Hepatocyte (in vitro differentiated cells): ENCODE measurements around the gene FBXL13. TPM values are rescaled to one million over a fixed set of nuclear protein-coding genes. Genes with fewer than 3 reads are reported as not detected.
"Not testable (repeated sequence)": the region's sequence is repeated elsewhere in the genome, so short reads cannot be mapped to it uniquely, and the experiment has no call there.

Experiments used
- DNase-seq: peaks from one replicate; pipeline ENCODE4 v3.0.0-alpha.2; 2016; ENCODE audit warnings: low spot score
- H2AFZ ChIP-seq: fragments of 200-600 bp; sonication (generic); 2 replicates; pipeline ENCODE4 v1.6.0; 2016; ENCODE audit warnings: antibody characterized with exemption, mild to moderate bottlenecking
- H3K27ac ChIP-seq: fragments of 200-600 bp; sonication (generic); 2 replicates; pipeline ENCODE4 v1.5.1; 2016; ENCODE audit warnings: mild to moderate bottlenecking
- H3K27me3 ChIP-seq: fragments of 200-600 bp; sonication (generic); 2 replicates; pipeline ENCODE4 v1.6.1; 2016
- H3K36me3 ChIP-seq: fragments of 200-600 bp; sonication (generic); replicated peaks from 2 replicates; pipeline ENCODE4 v1.5.1; 2016; ENCODE audit warnings: low read depth; ENCODE audit not compliant: insufficient read depth
- H3K4me1 ChIP-seq: fragments of 200-600 bp; sonication (generic); 2 replicates; pipeline ENCODE4 v1.5.1; 2016; ENCODE audit warnings: mild to moderate bottlenecking, moderate library complexity; ENCODE audit not compliant: insufficient read depth
- H3K4me2 ChIP-seq: fragments of 200-600 bp; sonication (generic); 2 replicates; pipeline ENCODE4 v1.6.0; 2016
- H3K4me3 ChIP-seq: fragments of 200-600 bp; sonication (generic); 2 replicates; pipeline ENCODE4 v1.5.1; 2016; ENCODE audit warnings: mild to moderate bottlenecking
- H3K79me2 ChIP-seq: fragments of 200-600 bp; sonication (generic); 2 replicates; pipeline ENCODE4 v1.6.0; 2017; ENCODE audit warnings: mild to moderate bottlenecking
- H3K9me2 ChIP-seq: fragments of 200-600 bp; sonication (generic); replicated peaks from 2 replicates; pipeline ENCODE4 v1.6.0; 2017; ENCODE audit warnings: mild to moderate bottlenecking; ENCODE audit not compliant: insufficient read depth
- H3K9me3 ChIP-seq: fragments of 200-600 bp; sonication (generic); 2 replicates; pipeline ENCODE4 v1.5.1; 2016; ENCODE audit warnings: low read depth, mild to moderate bottlenecking
- H4K20me1 ChIP-seq: fragments of 200-600 bp; sonication (generic); 2 replicates; pipeline ENCODE4 v1.6.0; 2016; ENCODE audit warnings: mild to moderate bottlenecking; ENCODE audit not compliant: insufficient read depth, poor library complexity, severe bottlenecking
- EZH2 ChIP-seq: fragments of 200-600 bp; sonication (generic); IDR thresholded peaks from 2 replicates; pipeline ENCODE4 v1.6.1; 2016; ENCODE audit warnings: antibody characterized with exemption, mild to moderate bottlenecking, borderline replicate concordance
- EZH2phosphoT487 ChIP-seq: fragments of 200-600 bp; sonication (generic); IDR thresholded peaks from one replicate; pipeline ENCODE4 v1.6.1; 2018; ENCODE audit warnings: antibody characterized with exemption, mild to moderate bottlenecking, low read depth, moderate library complexity; ENCODE audit not compliant: unreplicated experiment, severe bottlenecking
- WGBS: methylation state at CpG from one replicate; pipeline ENCODE4 v1.1.6; 2016; ENCODE audit warnings: low lambda C conversion rate; ENCODE audit errors: missing lambda C conversion rate; 5-methylcytosine and 5-hydroxymethylcytosine counted together
- polyA plus RNA-seq: library from polyadenylated mRNA; unstranded; fragments of >200 nt; fragmentation: Nextera tagmentation; extraction: Ambion mirVana; gene quantifications from 2 replicates; pipeline ENCODE4 v1.2.1, GENCODE V29; 2016
- total RNA-seq: library from RNA; depleted of rRNA; stranded (reverse); fragments of >200 nt; gene quantifications from 2 replicates; pipeline ENCODE4 v1.2.3, GENCODE V29; 2014
- TF ChIP-seq, protein P1 (sequence below): fragments of 200-600 bp; sonication (generic); IDR thresholded peaks from 2 replicates; pipeline ENCODE4 v1.5.1; 2016; ENCODE audit warnings: antibody characterized with exemption, mild to moderate bottlenecking; ENCODE audit not compliant: poor library complexity

The FBXL13 gene
- total and polyA plus RNA-seq, 2 experiments from 2014 or later = 0.30 to 1.8 TPM

DNA sequence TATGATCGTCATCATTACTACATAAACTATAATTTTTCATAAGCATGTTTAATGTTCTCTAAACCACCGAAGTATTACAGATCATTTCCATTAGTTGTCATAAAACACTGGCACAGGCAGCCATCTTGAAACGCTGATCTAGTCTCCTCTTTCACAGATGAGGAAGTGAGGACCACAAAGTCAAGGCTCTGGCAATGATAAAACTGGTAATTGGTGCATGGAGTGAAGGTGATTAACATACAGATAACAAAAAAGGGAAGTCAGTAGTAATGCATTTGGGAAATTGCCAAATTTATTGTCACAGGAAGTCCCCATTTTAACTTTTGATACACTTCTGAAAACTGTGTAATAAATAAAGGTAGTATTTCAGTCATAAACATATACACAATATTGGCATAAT is 49.3 kb downstream of the FBXL13 start:
- Histone ChIP-seq H3K9me3 (no peaks in the 10 kb centered on the region), H3K79me2 (no peaks in the 10 kb centered on the region), H3K27ac (no peak overlapping the region), H3K36me3 (no peaks in the 10 kb centered on the region), H3K4me2 (no peak overlapping the region), H4K20me1 (no peaks in the 10 kb centered on the region), H3K9me2 (no peaks in the 10 kb centered on the region), H3K4me1 (no peaks in the 10 kb centered on the region), H2AFZ (no peak overlapping the region), H3K4me3 (no peak overlapping the region), H3K27me3 (no peaks in the 10 kb centered on the region)
- DNase-seq = no peak
- TF ChIP-seq EZH2 (no peak), EZH2phosphoT487 (no peak)
- TF ChIP-seq, protein P1, sequence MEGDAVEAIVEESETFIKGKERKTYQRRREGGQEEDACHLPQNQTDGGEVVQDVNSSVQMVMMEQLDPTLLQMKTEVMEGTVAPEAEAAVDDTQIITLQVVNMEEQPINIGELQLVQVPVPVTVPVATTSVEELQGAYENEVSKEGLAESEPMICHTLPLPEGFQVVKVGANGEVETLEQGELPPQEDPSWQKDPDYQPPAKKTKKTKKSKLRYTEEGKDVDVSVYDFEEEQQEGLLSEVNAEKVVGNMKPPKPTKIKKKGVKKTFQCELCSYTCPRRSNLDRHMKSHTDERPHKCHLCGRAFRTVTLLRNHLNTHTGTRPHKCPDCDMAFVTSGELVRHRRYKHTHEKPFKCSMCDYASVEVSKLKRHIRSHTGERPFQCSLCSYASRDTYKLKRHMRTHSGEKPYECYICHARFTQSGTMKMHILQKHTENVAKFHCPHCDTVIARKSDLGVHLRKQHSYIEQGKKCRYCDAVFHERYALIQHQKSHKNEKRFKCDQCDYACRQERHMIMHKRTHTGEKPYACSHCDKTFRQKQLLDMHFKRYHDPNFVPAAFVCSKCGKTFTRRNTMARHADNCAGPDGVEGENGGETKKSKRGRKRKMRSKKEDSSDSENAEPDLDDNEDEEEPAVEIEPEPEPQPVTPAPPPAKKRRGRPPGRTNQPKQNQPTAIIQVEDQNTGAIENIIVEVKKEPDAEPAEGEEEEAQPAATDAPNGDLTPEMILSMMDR = no peak
- 90% methylated on average over 3 of the region's 3 CpGs for WGBS

DNA sequence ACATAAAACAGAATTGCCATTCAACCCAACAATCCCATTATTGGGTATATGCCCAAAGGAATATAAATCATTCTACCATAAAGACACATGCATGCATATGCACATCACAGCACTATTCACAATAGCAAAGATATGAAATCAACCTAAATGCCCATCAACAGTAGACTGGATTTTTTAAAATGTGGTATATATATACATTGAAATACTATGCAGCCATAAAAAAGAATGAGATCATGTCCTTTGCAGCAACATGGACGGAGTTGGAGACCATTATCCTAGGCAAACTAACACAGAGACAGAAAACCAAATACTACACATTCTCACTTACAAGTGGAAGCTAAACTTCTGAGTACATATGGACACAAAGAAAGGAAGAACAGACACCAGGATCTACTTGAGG is 51.0 kb downstream of the FBXL13 start:
- H3K9me3 ChIP-seq, H2AFZ ChIP-seq, H4K20me1 ChIP-seq, H3K79me2 ChIP-seq, H3K9me2 ChIP-seq, H3K4me2 ChIP-seq, H3K4me1 ChIP-seq, H3K36me3 ChIP-seq, H3K4me3 ChIP-seq, DNase-seq, H3K27ac ChIP-seq, H3K27me3 ChIP-seq: not testable (repeated sequence)
- WGBS = 87% methylated on average over 1 of the region's 1 CpG

DNA sequence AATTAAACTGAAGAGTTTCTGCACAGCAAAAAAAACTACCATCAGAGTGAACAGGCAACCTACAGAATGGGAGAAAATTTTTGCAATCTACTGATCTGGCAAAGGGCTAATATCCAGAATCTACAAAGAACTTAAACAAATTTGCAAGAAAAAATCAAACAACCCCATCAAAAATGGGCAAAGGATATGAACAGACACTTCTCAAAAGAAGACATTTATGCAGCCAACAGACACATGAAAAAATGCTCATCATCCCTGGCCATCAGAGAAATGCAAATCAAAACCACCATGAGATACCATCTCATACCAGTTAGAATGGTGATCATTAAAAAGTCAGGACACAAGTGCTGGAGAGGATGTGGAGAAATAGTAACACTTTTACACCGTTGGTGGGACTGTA is 53.1 kb downstream of the FBXL13 start:
- H3K9me2 ChIP-seq, H3K4me2 ChIP-seq, H3K27me3 ChIP-seq, H4K20me1 ChIP-seq, DNase-seq, H3K36me3 ChIP-seq, H2AFZ ChIP-seq, H3K9me3 ChIP-seq, H3K4me1 ChIP-seq, H3K79me2 ChIP-seq, H3K27ac ChIP-seq, H3K4me3 ChIP-seq: not testable (repeated sequence)
- WGBS = 89% methylated on average over 1 of the region's 1 CpG

DNA sequence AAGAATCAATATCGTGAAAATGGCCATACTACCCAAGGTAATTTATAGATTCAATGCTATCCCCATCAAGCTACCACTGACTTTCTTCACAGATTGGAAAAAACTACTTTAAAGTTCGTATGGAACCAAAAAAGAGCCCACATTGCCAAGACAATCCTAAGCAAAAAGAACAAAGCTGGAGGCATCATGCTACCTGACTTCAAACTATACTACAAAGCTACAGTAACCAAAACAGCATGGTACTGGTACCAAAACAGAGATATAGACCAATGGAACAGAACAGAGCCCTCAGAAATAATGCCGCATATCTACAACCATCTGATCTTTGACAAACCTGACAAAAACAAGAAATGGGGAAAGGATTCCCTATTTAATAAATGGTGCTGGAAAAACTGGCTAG is 53.7 kb downstream of the FBXL13 start:
- WGBS = 79% methylated on average over 2 of the region's 3 CpGs
- H3K4me2 ChIP-seq, H2AFZ ChIP-seq, H3K9me3 ChIP-seq, H3K27ac ChIP-seq, H3K27me3 ChIP-seq, H3K4me1 ChIP-seq, DNase-seq, H3K9me2 ChIP-seq, H4K20me1 ChIP-seq, H3K36me3 ChIP-seq, H3K79me2 ChIP-seq, H3K4me3 ChIP-seq: not testable (repeated sequence)

DNA sequence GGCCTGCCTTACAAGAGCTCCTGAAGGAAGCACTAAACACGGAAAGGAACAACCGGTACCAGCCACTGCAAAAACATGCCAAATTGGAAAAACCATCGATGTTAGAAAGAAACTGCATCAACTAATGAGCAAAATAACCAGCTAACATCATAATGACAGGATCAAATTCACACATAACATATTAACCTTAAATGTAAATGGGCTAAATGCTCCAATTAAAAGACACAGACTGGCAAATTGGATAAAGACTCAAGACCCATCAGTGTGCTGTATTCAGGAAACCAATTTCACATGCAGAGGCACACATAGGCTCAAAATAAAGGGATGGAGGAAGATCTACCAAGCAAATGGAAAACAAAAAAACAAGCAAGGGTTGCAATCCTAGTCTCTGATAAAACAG is 56.3 kb downstream of the FBXL13 start:
- H3K9me3 ChIP-seq, H3K4me3 ChIP-seq, H3K27ac ChIP-seq, H3K4me2 ChIP-seq, DNase-seq, H3K4me1 ChIP-seq, H3K27me3 ChIP-seq, H4K20me1 ChIP-seq, H3K36me3 ChIP-seq, H2AFZ ChIP-seq, H3K9me2 ChIP-seq, H3K79me2 ChIP-seq: not testable (repeated sequence)
- 89% methylated on average over 3 of the region's 3 CpGs for WGBS

DNA sequence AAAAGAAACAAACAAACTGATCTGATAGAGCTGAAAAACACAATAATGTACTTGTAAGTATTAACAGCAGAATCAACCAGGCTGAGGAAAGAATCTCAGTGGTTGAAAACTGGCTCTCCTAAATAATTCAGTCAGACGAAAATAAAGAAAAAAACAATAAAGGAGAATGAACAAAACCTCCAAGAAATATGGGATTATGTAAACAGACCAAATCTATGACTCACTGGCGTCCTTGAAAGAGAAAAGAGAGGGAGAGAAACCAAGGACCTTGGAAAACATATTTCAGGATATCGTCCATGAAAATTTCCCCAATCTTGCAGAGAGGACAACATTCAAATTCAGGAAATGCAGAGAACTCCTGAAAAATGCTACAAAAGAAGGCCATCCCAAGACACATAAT is 62.9 kb downstream of the FBXL13 start:
- H3K27me3 ChIP-seq = no peaks in the 10 kb centered on the region
- no peak overlapping the region for H3K4me2 ChIP-seq
- H3K9me2 ChIP-seq = no peaks in the 10 kb centered on the region
- TF ChIP-seq EZH2 (no peak), EZH2phosphoT487 (no peak)
- TF ChIP-seq, protein P1 = no peak
- no peaks in the 10 kb centered on the region for H3K79me2 ChIP-seq
- no peak overlapping the region for H2AFZ ChIP-seq
- no peaks in the 10 kb centered on the region for H3K36me3 ChIP-seq
- H3K27ac ChIP-seq = no peak overlapping the region
- H3K9me3 ChIP-seq = no peaks in the 10 kb centered on the region
- H4K20me1 ChIP-seq = no peaks in the 10 kb centered on the region
- DNase-seq = no peak
- no peaks in the 10 kb centered on the region for H3K4me1 ChIP-seq
- 77% methylated on average over 3 of the region's 3 CpGs for WGBS
- no peak overlapping the region for H3K4me3 ChIP-seq
